ENCODE results near the gene PLIN4.

Gene PLIN4

GRCh38 chr19:4510435-4511255 lies 7.6 kb downstream of the PLIN4 start:
- ChIA-PET POLR2A (no interaction called here), CTCF (interaction anchor here (1.2 to 3.2 kb wide), 2 partner anchors 12 to 14 kb away, joined by 3 to 19 read pairs; no protein-coding TSS in a partner anchor)

DNA sequence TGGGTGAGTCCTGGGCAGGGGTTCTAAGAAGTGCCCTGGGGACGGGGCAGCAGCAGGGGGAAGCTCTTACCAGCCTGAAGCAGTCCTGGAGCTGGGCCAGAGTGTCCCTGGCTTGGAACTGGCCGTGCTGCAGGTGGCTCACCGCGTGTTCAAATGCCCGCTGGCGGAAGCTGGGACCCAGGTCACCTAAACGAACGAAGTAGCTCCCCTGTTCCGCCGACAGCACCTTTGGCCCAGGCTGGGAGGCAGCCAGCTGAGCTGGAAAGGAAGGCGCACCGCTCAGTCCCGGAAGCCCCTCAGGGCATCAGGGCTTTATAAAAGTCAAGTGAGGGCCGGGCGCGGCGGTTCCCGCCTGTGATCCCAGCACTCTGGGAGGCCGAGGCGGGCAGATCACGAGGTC lies 9.6 kb downstream of the PLIN4 start:
- ChIA-PET CTCF (interaction anchor here (2.3 to 3.2 kb wide), 2 partner anchors 14 to 16 kb away, joined by 10 to 19 read pairs; no protein-coding TSS in a partner anchor), POLR2A (no interaction called here)
- H3K4me3 ChIP-seq (ENCODE audit: low read depth, low read length) = no peak overlapping the region
- no peak for DNase-seq (ENCODE audit: low read depth, low spot score)
- no peak for TF ChIP-seq CTCF (IDR thresholded peaks at IDR 0.05; ENCODE audit: insufficient read depth, low read length, missing control alignments)

More at GRCh38 chr19:4510435-4511255, 7.6 kb downstream of the PLIN4 start:
- TF ChIP-seq CTCF (IDR thresholded peaks at IDR 0.05; ENCODE audit: insufficient read depth, low read length, missing control alignments) = no peak
- H3K4me3 ChIP-seq (ENCODE audit: low read depth, low read length) = no peak overlapping the region
- DNase-seq (ENCODE audit: low read depth, low spot score) = no peak

DNA sequence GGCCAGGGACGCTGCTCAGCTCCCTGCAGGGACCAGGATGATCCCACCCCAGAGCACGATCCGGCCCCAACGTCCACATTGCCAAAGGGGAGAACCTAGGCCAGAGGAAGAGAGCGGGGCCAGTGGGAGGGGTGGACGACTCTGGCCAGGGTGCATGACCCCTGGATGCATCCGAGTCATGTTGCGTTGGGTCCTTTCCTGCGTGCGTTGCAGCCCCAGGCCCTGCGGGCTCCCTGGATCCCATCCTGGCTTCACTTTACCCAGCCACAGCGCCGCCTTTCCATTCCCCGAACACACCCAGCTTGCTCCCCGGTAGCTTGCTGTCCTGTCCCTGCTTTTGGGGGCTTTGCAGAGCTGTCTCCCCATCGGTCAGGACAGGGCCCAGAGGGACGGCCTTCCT lies 10.5 kb downstream of the PLIN4 start:
- ChIA-PET CTCF (interaction anchor here (0.5 to 3.2 kb wide), 3 partner anchors 14 to 41 kb away, joined by 3 to 19 read pairs (median 10); no protein-coding TSS in a partner anchor), POLR2A (no interaction called here)
- TF ChIP-seq CTCF (IDR thresholded peaks at IDR 0.05; ENCODE audit: insufficient read depth, low read length, missing control alignments) = no peak
- no peak overlapping the region for H3K4me3 ChIP-seq (ENCODE audit: low read depth, low read length)
- no peak for DNase-seq (ENCODE audit: low read depth, low spot score)

DNA sequence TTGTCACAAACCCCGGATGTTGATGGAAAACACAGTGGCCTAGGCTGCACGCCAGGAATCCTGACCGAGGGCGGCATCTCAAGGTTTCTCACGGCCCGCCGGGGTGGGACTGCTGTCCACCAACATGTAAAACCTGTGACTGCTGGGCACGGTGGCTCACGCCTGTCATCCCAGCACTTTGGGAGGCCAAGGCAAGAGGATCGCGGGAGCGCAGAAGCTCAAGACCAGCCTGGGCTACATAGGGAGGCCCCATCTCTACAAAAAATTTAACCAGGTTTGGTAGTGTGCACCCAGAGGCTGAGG lies 11.2 kb downstream of the PLIN4 start:
- no peak overlapping the region for H3K4me3 ChIP-seq (ENCODE audit: low read depth, low read length)
- ChIA-PET POLR2A (no interaction called here), CTCF (interaction anchor here (2.3 to 3.2 kb wide), 2 partner anchors 15 to 18 kb away, joined by 10 to 19 read pairs; no protein-coding TSS in a partner anchor)
- DNase-seq (ENCODE audit: low read depth, low spot score) = no peak
- TF ChIP-seq CTCF (IDR thresholded peaks at IDR 0.05; ENCODE audit: insufficient read depth, low read length, missing control alignments) = no peak

DNA sequence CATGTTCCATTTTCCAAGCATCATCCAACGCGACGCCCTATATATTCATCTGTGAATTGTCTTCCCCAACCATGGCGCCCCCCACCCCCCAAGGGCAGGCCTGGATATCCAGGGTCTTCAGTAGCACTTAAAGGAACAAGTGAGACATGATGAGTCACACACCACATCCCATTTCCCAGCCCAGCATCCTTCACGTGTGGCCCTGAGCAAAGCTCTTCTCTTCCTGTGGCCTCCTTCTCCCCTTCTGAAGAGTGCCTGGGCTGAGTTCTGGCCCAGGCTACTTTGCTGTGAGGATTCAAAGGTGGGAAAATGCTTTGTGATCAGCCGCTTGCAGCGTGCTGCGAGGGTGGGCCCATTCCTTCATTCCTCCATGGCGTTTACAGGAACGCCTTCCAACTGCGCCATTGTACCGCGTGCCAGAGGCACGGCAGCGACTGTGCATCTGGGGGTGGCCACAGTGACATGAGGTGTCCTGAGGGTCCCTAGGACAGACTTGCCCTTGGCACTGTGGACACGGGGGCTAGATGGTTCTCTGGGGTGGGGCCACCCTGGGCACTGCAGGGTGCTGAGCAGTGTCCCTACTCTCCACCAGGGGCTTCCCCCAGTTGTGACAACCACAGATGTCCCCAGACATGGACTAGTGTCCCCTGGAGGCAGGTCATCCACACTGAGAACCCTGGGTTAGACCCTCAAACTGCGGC lies 11.7 kb downstream of the PLIN4 start:
- POLR2A ChIA-PET = no interaction called here
- CTCF ChIA-PET = interaction anchor here (2.3 kb wide), 1 partner anchor 19 kb away, joined by 10 read pairs; no protein-coding TSS in a partner anchor
- no peak for TF ChIP-seq CTCF (IDR thresholded peaks at IDR 0.05; ENCODE audit: insufficient read depth, low read length, missing control alignments)
- no peak overlapping the region for H3K4me3 ChIP-seq (ENCODE audit: low read depth, low read length)
- peak; percentile 17 for DNase-seq (ENCODE audit: low read depth, low spot score)

All from AG04449 (cell line).